AG09309 (cell line): Measurements from ENCODE around the gene PRMT3.
"Not testable (repeated sequence)": the region's sequence is repeated elsewhere in the genome, so short reads cannot be mapped to it uniquely, and the experiment has no call there.

Source experiments
- DNase-seq: peaks from one replicate; pipeline ENCODE4 v3.0.0-alpha.2; 2010; ENCODE audit warnings: low read depth
- H3K4me3 ChIP-seq: 2 replicates; pipeline ENCODE4 v1.5.1; 2011; ENCODE audit warnings: mild to moderate bottlenecking, low read depth, low read length, moderate library complexity; ENCODE audit not compliant: control insufficient read depth
- CTCF ChIP-seq: IDR thresholded peaks from 2 replicates; pipeline ENCODE4 v1.5.1; 2011; ENCODE audit warnings: mild to moderate bottlenecking, low read depth, low read length, inconsistent platforms; ENCODE audit not compliant: insufficient read depth, control insufficient read depth; ENCODE audit errors: missing control alignments

Gene PRMT3

DNA sequence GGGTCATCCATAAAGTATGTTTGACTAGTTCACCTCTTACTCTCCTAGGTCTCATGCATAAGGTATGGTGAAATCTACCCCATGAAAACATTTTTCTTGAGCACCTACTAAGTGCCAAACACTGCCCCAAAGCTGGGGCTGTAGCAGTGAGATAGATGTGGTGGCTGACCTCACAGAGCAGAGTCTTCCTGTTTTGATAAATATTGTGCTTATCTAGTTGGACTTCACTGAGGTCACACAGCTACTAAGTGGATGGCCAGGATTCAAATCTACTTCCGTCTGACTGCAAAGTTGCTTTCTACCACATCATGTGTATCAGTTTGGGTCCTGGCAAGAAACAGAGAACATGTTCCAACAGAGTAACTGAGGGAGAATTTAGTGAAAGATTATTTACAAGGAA, 30.4 kb upstream of the PRMT3 start:
- H3K4me3 ChIP-seq = no peak overlapping the region
- TF ChIP-seq CTCF = no peak
- no peak for DNase-seq

- TF ChIP-seq CTCF = no peak
- no peak overlapping the region for H3K4me3 ChIP-seq
- DNase-seq = no peak
Measured at GRCh38 chr11:20360650-20361049, 26.9 kb upstream of the PRMT3 start.

GRCh38 chr11:20362481-20362880, 25.0 kb upstream of the PRMT3 start:
- TF ChIP-seq CTCF = no peak
- no peak overlapping the region for H3K4me3 ChIP-seq
- DNase-seq = no peak

GRCh38 chr11:20363149-20363499, 24.4 kb upstream of the PRMT3 start:
- no peak for DNase-seq
- H3K4me3 ChIP-seq = peak overlapping the region; percentile 68
- no peak for TF ChIP-seq CTCF

- TF ChIP-seq CTCF = no peak
- no peak for DNase-seq
- peak within 1 kb of the TSS; percentile 68 for H3K4me3 ChIP-seq
Measured at GRCh38 chr11:20363500-20364340, 23.8 kb upstream of the PRMT3 start, which contains the start of gene HTATIP2. HTATIP2 (plus strand) TSS chr11:20363714; CDS start chr11:20364238, 524 bp downstream.

DNA sequence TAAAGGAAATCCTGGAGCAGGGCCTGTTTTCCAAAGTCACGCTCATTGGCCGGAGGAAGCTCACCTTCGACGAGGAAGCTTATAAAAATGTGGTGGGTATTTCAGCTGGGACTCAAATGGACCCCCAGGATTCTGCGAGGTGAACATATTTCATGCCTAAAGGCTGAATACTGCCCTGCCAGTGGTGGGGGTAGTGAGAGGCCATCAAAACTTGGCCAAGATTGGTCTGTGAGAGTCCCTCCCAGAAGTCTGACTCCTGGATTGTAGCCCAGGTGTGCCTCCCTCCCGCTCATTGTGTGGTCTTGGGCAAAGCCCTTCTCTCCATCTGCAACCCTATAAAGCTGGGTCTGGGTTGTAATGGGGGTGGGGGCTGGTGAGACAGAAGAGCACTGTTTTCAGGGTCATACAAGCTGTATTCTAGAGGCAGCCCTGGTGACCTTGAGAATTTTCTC, 23.1 kb upstream of the PRMT3 start:
- peak overlapping the region; percentile 68 for H3K4me3 ChIP-seq
- TF ChIP-seq CTCF = no peak
- DNase-seq = no peak

- not testable (repeated sequence) for H3K4me3 ChIP-seq, DNase-seq
Measured at GRCh38 chr11:20365465-20365864, 22.1 kb upstream of the PRMT3 start.
